ENCODE data around the gene POU5F1. TPM values are rescaled to one million over a fixed set of nuclear protein-coding genes. Genes with fewer than 3 reads are reported as not detected.
"Not testable (repeated sequence)": the region's sequence is repeated elsewhere in the genome, so short reads cannot be mapped to it uniquely, and the experiment has no call there.

POU5F1 gene
- polyA plus RNA-seq, 1 donor, result 0.28 TPM

- Histone ChIP-seq H3K36me3 (ENCODE audit: control insufficient read depth, insufficient read depth, low read length) (no peaks in the 10 kb centered on the region), H3K9me3 (ENCODE audit: control insufficient read depth, low read depth, low read length) (no peaks in the 10 kb centered on the region), H3K27ac (ENCODE audit: low read length) (no peak overlapping the region), H3K27me3 (ENCODE audit: control insufficient read depth, insufficient read depth, low read length) (no peaks in the 10 kb centered on the region), H3K4me3 (ENCODE audit: low read length) (no peak overlapping the region), H3K4me1 (ENCODE audit: control insufficient read depth, insufficient read depth, low read length) (no peaks in the 10 kb centered on the region)
- no CpG with 5 or more reads among the region's 3 CpGs for WGBS (ENCODE audit: insufficient coverage, low lambda C conversion rate)
- DNase-seq, result no peak
Measured at GRCh38 chr6:31168606-31169005, 1.9 kb downstream of the POU5F1 start.

GRCh38 chr6:31165986-31166385 is 4.5 kb downstream of the POU5F1 start:
- DNase-seq, result no peak
- Histone ChIP-seq H3K36me3 (ENCODE audit: control insufficient read depth, insufficient read depth, low read length) (peaks cover 3% of the 10 kb centered on the region), H3K9me3 (ENCODE audit: control insufficient read depth, low read depth, low read length) (no peaks in the 10 kb centered on the region), H3K27me3 (ENCODE audit: control insufficient read depth, insufficient read depth, low read length) (no peaks in the 10 kb centered on the region), H3K27ac (ENCODE audit: low read length) (no peak overlapping the region), H3K4me1 (ENCODE audit: control insufficient read depth, insufficient read depth, low read length) (no peaks in the 10 kb centered on the region), H3K4me3 (ENCODE audit: low read length) (no peak overlapping the region)
- 83% methylated on average over 1 of the region's 5 CpGs for WGBS (ENCODE audit: insufficient coverage, low lambda C conversion rate)

GRCh38 chr6:31165064-31165832 is 5.2 kb downstream of the POU5F1 start:
- H3K9me3 ChIP-seq (ENCODE audit: control insufficient read depth, low read depth, low read length); DNase-seq; H3K4me1 ChIP-seq (ENCODE audit: control insufficient read depth, insufficient read depth, low read length); H3K36me3 ChIP-seq (ENCODE audit: control insufficient read depth, insufficient read depth, low read length); H3K4me3 ChIP-seq (ENCODE audit: low read length); H3K27ac ChIP-seq (ENCODE audit: low read length); H3K27me3 ChIP-seq (ENCODE audit: control insufficient read depth, insufficient read depth, low read length): not testable (repeated sequence)
- no CpG with 5 or more reads among the region's 17 CpGs for WGBS (ENCODE audit: insufficient coverage, low lambda C conversion rate)

- H3K9me3 ChIP-seq (ENCODE audit: control insufficient read depth, low read depth, low read length); H3K27ac ChIP-seq (ENCODE audit: low read length); H3K4me3 ChIP-seq (ENCODE audit: low read length); H3K4me1 ChIP-seq (ENCODE audit: control insufficient read depth, insufficient read depth, low read length); H3K27me3 ChIP-seq (ENCODE audit: control insufficient read depth, insufficient read depth, low read length); H3K36me3 ChIP-seq (ENCODE audit: control insufficient read depth, insufficient read depth, low read length); DNase-seq: not testable (repeated sequence)
- WGBS (ENCODE audit: insufficient coverage, low lambda C conversion rate), result 93% methylated on average over 3 of the region's 9 CpGs
Measured at GRCh38 chr6:31164475-31165063, 5.9 kb downstream of the POU5F1 start.

- peaks cover 6% of the 10 kb centered on the region for H3K4me1 ChIP-seq (ENCODE audit: control insufficient read depth, insufficient read depth, low read length)
- peaks cover 3% of the 10 kb centered on the region for H3K36me3 ChIP-seq (ENCODE audit: control insufficient read depth, insufficient read depth, low read length)
- H3K27me3 ChIP-seq (ENCODE audit: control insufficient read depth, insufficient read depth, low read length), result no peaks in the 10 kb centered on the region
- no peaks in the 10 kb centered on the region for H3K9me3 ChIP-seq (ENCODE audit: control insufficient read depth, low read depth, low read length)
- no peak for DNase-seq
- H3K4me3 ChIP-seq (ENCODE audit: low read length), result no peak overlapping the region
- H3K27ac ChIP-seq (ENCODE audit: low read length), result no peak overlapping the region
Measured at GRCh38 chr6:31163922-31164321, 6.6 kb downstream of the POU5F1 start.

GRCh38 chr6:31162463-31163165 is 7.9 kb downstream of the POU5F1 start:
- H3K4me3 ChIP-seq (ENCODE audit: low read length), result no peak overlapping the region
- H3K36me3 ChIP-seq (ENCODE audit: control insufficient read depth, insufficient read depth, low read length), result peaks cover 3% of the 10 kb centered on the region
- WGBS (ENCODE audit: insufficient coverage, low lambda C conversion rate), result no CpG with 5 or more reads among the region's 13 CpGs
- DNase-seq, result no peak
- H3K27me3 ChIP-seq (ENCODE audit: control insufficient read depth, insufficient read depth, low read length), result no peaks in the 10 kb centered on the region
- peaks cover 6% of the 10 kb centered on the region for H3K4me1 ChIP-seq (ENCODE audit: control insufficient read depth, insufficient read depth, low read length)
- no peaks in the 10 kb centered on the region for H3K9me3 ChIP-seq (ENCODE audit: control insufficient read depth, low read depth, low read length)
- no peak overlapping the region for H3K27ac ChIP-seq (ENCODE audit: low read length)

GRCh38 chr6:31161216-31162126 is 9.0 kb downstream of the POU5F1 start:
- no peak overlapping the region for H3K27ac ChIP-seq (ENCODE audit: low read length)
- no peak overlapping the region for H3K4me3 ChIP-seq (ENCODE audit: low read length)
- H3K9me3 ChIP-seq (ENCODE audit: control insufficient read depth, low read depth, low read length), result no peaks in the 10 kb centered on the region
- no peak for DNase-seq
- H3K36me3 ChIP-seq (ENCODE audit: control insufficient read depth, insufficient read depth, low read length), result peaks cover 3% of the 10 kb centered on the region
- peaks cover 12% of the 10 kb centered on the region for H3K4me1 ChIP-seq (ENCODE audit: control insufficient read depth, insufficient read depth, low read length)
- no peaks in the 10 kb centered on the region for H3K27me3 ChIP-seq (ENCODE audit: control insufficient read depth, insufficient read depth, low read length)
- no CpG with 5 or more reads among the region's 19 CpGs for WGBS (ENCODE audit: insufficient coverage, low lambda C conversion rate)

GRCh38 chr6:31158863-31159855 is 11.3 kb downstream of the POU5F1 start:
- Histone ChIP-seq H3K27ac (ENCODE audit: low read length) (no peak overlapping the region), H3K4me1 (ENCODE audit: control insufficient read depth, insufficient read depth, low read length) (peaks cover 12% of the 10 kb centered on the region), H3K27me3 (ENCODE audit: control insufficient read depth, insufficient read depth, low read length) (no peaks in the 10 kb centered on the region), H3K4me3 (ENCODE audit: low read length) (peak overlapping the region; percentile 63), H3K9me3 (ENCODE audit: control insufficient read depth, low read depth, low read length) (no peaks in the 10 kb centered on the region), H3K36me3 (ENCODE audit: control insufficient read depth, insufficient read depth, low read length) (peaks cover 9% of the 10 kb centered on the region)
- 0% methylated on average over 1 of the region's 35 CpGs for WGBS (ENCODE audit: insufficient coverage, low lambda C conversion rate)
- peak in 1 of 2 donors; percentile 14 for DNase-seq

GRCh38 chr6:31158140-31158862 is 12.2 kb downstream of the POU5F1 start, which contains the start of gene TCF19:
Gene TCF19 (plus strand): TSS chr6:31158589. CDS start chr6:31159470, 881 bp downstream.
- Histone ChIP-seq H3K27me3 (ENCODE audit: control insufficient read depth, insufficient read depth, low read length) (no peaks in the 10 kb centered on the region), H3K4me3 (ENCODE audit: low read length) (peak within 1 kb of the TSS; percentile 63), H3K36me3 (ENCODE audit: control insufficient read depth, insufficient read depth, low read length) (peaks cover 12% of the 10 kb centered on the region), H3K9me3 (ENCODE audit: control insufficient read depth, low read depth, low read length) (no peaks in the 10 kb centered on the region), H3K4me1 (ENCODE audit: control insufficient read depth, insufficient read depth, low read length) (peaks cover 12% of the 10 kb centered on the region), H3K27ac (ENCODE audit: low read length) (peak within 1 kb of the TSS; percentile 29)
- DNase-seq, result peak; percentile 98
- WGBS (ENCODE audit: insufficient coverage, low lambda C conversion rate), result 0% methylated on average over 4 of the region's 65 CpGs

Data from large intestine (tissue), 3 donors.